GM10847 (cell line): Measurements from ENCODE around the gene GPR183.

ENCODE experiments used
- POLR2A ChIP-seq: IDR thresholded peaks from 2 replicates; pipeline ENCODE4 v1.6.1; 2011; ENCODE audit not compliant: insufficient read length; ENCODE audit errors: extremely low read depth

GPR183 gene

GRCh38 chr13:99323488-99323887, 16.3 kb upstream of the GPR183 start:
- TF ChIP-seq POLR2A, result no peak

- no peak for TF ChIP-seq POLR2A
These were observed 15.3 kb upstream of the GPR183 start for GRCh38 chr13:99322297-99323103.

GRCh38 chr13:99321709-99322108, 14.5 kb upstream of the GPR183 start:
- TF ChIP-seq POLR2A, result no peak

GRCh38 chr13:99320693-99321481, 13.7 kb upstream of the GPR183 start:
- no peak for TF ChIP-seq POLR2A

GRCh38 chr13:99316657-99317256, 9.6 kb upstream of the GPR183 start:
- no peak for TF ChIP-seq POLR2A

- no peak for TF ChIP-seq POLR2A
These were observed 9.0 kb upstream of the GPR183 start for GRCh38 chr13:99316224-99316623.

GRCh38 chr13:99315186-99315585, 8.0 kb upstream of the GPR183 start:
- no peak for TF ChIP-seq POLR2A

- TF ChIP-seq POLR2A, result no peak
These were observed 7.5 kb upstream of the GPR183 start for GRCh38 chr13:99314640-99315176.

GRCh38 chr13:99313941-99314340, 6.7 kb upstream of the GPR183 start:
- TF ChIP-seq POLR2A, result no peak

- TF ChIP-seq POLR2A, result no peak
These were observed 6.3 kb upstream of the GPR183 start for GRCh38 chr13:99313501-99313900.

- TF ChIP-seq POLR2A, result no peak
These were observed 5.3 kb upstream of the GPR183 start for GRCh38 chr13:99312493-99312883.

- TF ChIP-seq POLR2A, result no peak
These were observed 4.7 kb upstream of the GPR183 start for GRCh38 chr13:99311748-99312492.

GRCh38 chr13:99311137-99311536, 3.9 kb upstream of the GPR183 start:
- TF ChIP-seq POLR2A, result no peak

- no peak for TF ChIP-seq POLR2A
These were observed 3.3 kb upstream of the GPR183 start for GRCh38 chr13:99310382-99311031.
